Mononuclear cell (primary cell): ENCODE data around the gene HMGCL. TPM values are rescaled to one million over a fixed set of nuclear protein-coding genes. Genes with fewer than 3 reads are reported as not detected.
"Not testable (repeated sequence)": the region's sequence is repeated elsewhere in the genome, so short reads cannot be mapped to it uniquely, and the experiment has no call there.

Experiments
- H3K27me3 ChIP-seq: 2 replicates; pipeline ENCODE4 v1.6.0; 2011; ENCODE audit warnings: low read length, control low read depth; ENCODE audit not compliant: insufficient read depth
- H3K4me1 ChIP-seq: 2 replicates; pipeline ENCODE4 v1.5.1; 2011; ENCODE audit warnings: mild to moderate bottlenecking, low read length, control low read depth; ENCODE audit not compliant: insufficient read depth
- H3K4me3 ChIP-seq: 2 replicates; pipeline ENCODE4 v1.5.1; 2011; ENCODE audit warnings: mild to moderate bottlenecking, low read length, moderate library complexity
- H3K9me3 ChIP-seq: 2 replicates; pipeline ENCODE4 v1.5.1; 2011; ENCODE audit warnings: low read depth, mild to moderate bottlenecking, control low read depth, low read length
- total RNA-seq: library from RNA; depleted of rRNA; stranded (reverse); fragments of >200 nt; gene quantifications from one replicate; pipeline ENCODE4 v1.2.3, GENCODE V29; 2012

The HMGCL gene
- total RNA-seq, 1 donor = 7.3 TPM

GRCh38 chr1:23797478-23798448 is 27.5 kb downstream of the HMGCL start:
- H3K9me3 ChIP-seq = no peaks in the 10 kb centered on the region
- no peaks in the 10 kb centered on the region for H3K27me3 ChIP-seq
- H3K4me3 ChIP-seq = no peak overlapping the region
- peaks cover 27% of the 10 kb centered on the region for H3K4me1 ChIP-seq

- Histone ChIP-seq H3K9me3 (no peaks in the 10 kb centered on the region), H3K4me1 (peaks cover 34% of the 10 kb centered on the region), H3K27me3 (no peaks in the 10 kb centered on the region), H3K4me3 (no peak overlapping the region)
These were observed 28.6 kb downstream of the HMGCL start for GRCh38 chr1:23796466-23797271.

- Histone ChIP-seq H3K9me3 (no peaks in the 10 kb centered on the region), H3K27me3 (no peaks in the 10 kb centered on the region), H3K4me3 (no peak overlapping the region), H3K4me1 (peaks cover 30% of the 10 kb centered on the region)
These were observed 29.4 kb downstream of the HMGCL start for GRCh38 chr1:23795676-23796465.

GRCh38 chr1:23794732-23795182 is 30.5 kb downstream of the HMGCL start:
- H3K4me1 ChIP-seq = peaks cover 35% of the 10 kb centered on the region
- H3K4me3 ChIP-seq, H3K9me3 ChIP-seq, H3K27me3 ChIP-seq: not testable (repeated sequence)

- Histone ChIP-seq H3K4me3 (no peak overlapping the region), H3K9me3 (no peaks in the 10 kb centered on the region), H3K27me3 (no peaks in the 10 kb centered on the region), H3K4me1 (peaks cover 28% of the 10 kb centered on the region)
These were observed 31.1 kb downstream of the HMGCL start for GRCh38 chr1:23793861-23794731.

- Histone ChIP-seq H3K4me1 (peaks cover 23% of the 10 kb centered on the region), H3K27me3 (no peaks in the 10 kb centered on the region), H3K4me3 (no peak overlapping the region), H3K9me3 (no peaks in the 10 kb centered on the region)
These were observed 32.0 kb downstream of the HMGCL start for GRCh38 chr1:23793018-23793781.

- H3K27me3 ChIP-seq = no peaks in the 10 kb centered on the region
- H3K4me1 ChIP-seq = peaks cover 23% of the 10 kb centered on the region
- H3K9me3 ChIP-seq = no peaks in the 10 kb centered on the region
- no peak overlapping the region for H3K4me3 ChIP-seq
These were observed 32.9 kb downstream of the HMGCL start for GRCh38 chr1:23792151-23792945.

GRCh38 chr1:23791516-23792047 is 33.6 kb downstream of the HMGCL start:
- Histone ChIP-seq H3K4me3 (peak overlapping the region; percentile 71), H3K9me3 (no peaks in the 10 kb centered on the region)

GRCh38 chr1:23790696-23791515 is 34.3 kb downstream of the HMGCL start, which contains the start of gene LYPLA2:
LYPLA2 (plus strand) TSS chr1:23791145; CDS start chr1:23792683, 1,538 bp downstream.
- H3K27me3 ChIP-seq = no peaks in the 10 kb centered on the region
- H3K4me1 ChIP-seq = peaks cover 23% of the 10 kb centered on the region
- no peaks in the 10 kb centered on the region for H3K9me3 ChIP-seq
- peak within 1 kb of the TSS; percentile 71 for H3K4me3 ChIP-seq

More at GRCh38 chr1:23791516-23792047, 33.6 kb downstream of the HMGCL start:
- H3K4me1 ChIP-seq = peaks cover 23% of the 10 kb centered on the region
- H3K27me3 ChIP-seq = no peaks in the 10 kb centered on the region

GRCh38 chr1:23788695-23789094 is 36.5 kb downstream of the HMGCL start:
- Histone ChIP-seq H3K27me3 (no peaks in the 10 kb centered on the region), H3K4me1 (peaks cover 23% of the 10 kb centered on the region), H3K9me3 (no peaks in the 10 kb centered on the region), H3K4me3 (no peak overlapping the region)

- Histone ChIP-seq H3K27me3 (no peaks in the 10 kb centered on the region), H3K4me3 (no peak overlapping the region), H3K9me3 (no peaks in the 10 kb centered on the region), H3K4me1 (peaks cover 20% of the 10 kb centered on the region)
These were observed 37.5 kb downstream of the HMGCL start for GRCh38 chr1:23787701-23788100.

- no peaks in the 10 kb centered on the region for H3K9me3 ChIP-seq
- peaks cover 5% of the 10 kb centered on the region for H3K4me1 ChIP-seq
- H3K27me3 ChIP-seq = no peaks in the 10 kb centered on the region
- H3K4me3 ChIP-seq = no peak overlapping the region
These were observed 40.4 kb downstream of the HMGCL start for GRCh38 chr1:23784846-23785245.
